HepG2 (cell line): Measurements from ENCODE around the gene RTEL1. TPM values are rescaled to one million over a fixed set of nuclear protein-coding genes. Genes with fewer than 3 reads are reported as not detected.
A peak's percentile ranks its signal among the peaks of the same experiment; 100 is the strongest.

Experiments
- ARID2 ChIP-seq: sonication (generic); formaldehyde crosslinking; IDR thresholded peaks from 2 replicates; pipeline ENCODE4 v1.8.1; 2022; ENCODE audit warnings: mild to moderate bottlenecking, missing genetic modification reagents, borderline replicate concordance
- BRCA1 ChIP-seq: sonication (generic); formaldehyde crosslinking; IDR thresholded peaks from 2 replicates; pipeline ENCODE4 v1.4.0; 2020; ENCODE audit warnings: missing genetic modification reagents
- DNMT3B ChIP-seq: conservative IDR thresholded peaks from 2 replicates; pipeline ENCODE4 v1.6.1; 2016; ENCODE audit warnings: missing biosample characterization, control low read depth
- ELF1 ChIP-seq: sonication (generic); formaldehyde crosslinking; IDR thresholded peaks from 2 replicates; pipeline ENCODE4 v1.4.0; 2020; ENCODE audit warnings: missing genetic modification reagents
- GATAD1 ChIP-seq: IDR thresholded peaks from 2 replicates; pipeline ENCODE4 v1.6.1; 2016; ENCODE audit warnings: missing genetic modification reagents, missing compliant biosample characterization
- GMEB1 ChIP-seq: sonication (generic); formaldehyde crosslinking; IDR thresholded peaks from 2 replicates; pipeline ENCODE4 v1.5.1; 2020; ENCODE audit warnings: missing genetic modification reagents, mild to moderate bottlenecking, borderline replicate concordance
- HNRNPH1 ChIP-seq: fragments of 200-400 bp; formaldehyde crosslinking; optimal IDR thresholded peaks from 2 replicates; pipeline ENCODE3; 2017; ENCODE audit warnings: mild to moderate bottlenecking, low read depth, low read length
- MTF2 ChIP-seq: sonication (generic); formaldehyde crosslinking; IDR thresholded peaks from 2 replicates; pipeline ENCODE4 v1.5.0; 2020; ENCODE audit warnings: missing genetic modification reagents, borderline replicate concordance
- MYC ChIP-seq: sonication (generic); formaldehyde crosslinking; IDR thresholded peaks from 2 replicates; pipeline ENCODE4 v1.9.0; 2021; ENCODE audit warnings: missing genetic modification reagents, borderline replicate concordance
- NKX3-1 ChIP-seq: sonication (generic); formaldehyde crosslinking; IDR thresholded peaks from 2 replicates; pipeline ENCODE4 v1.5.0; 2020; ENCODE audit warnings: missing genetic modification reagents
- SATB2 ChIP-seq: sonication (generic); formaldehyde crosslinking; IDR thresholded peaks from 2 replicates; pipeline ENCODE4 v1.5.0; 2020; ENCODE audit warnings: missing genetic modification reagents
- SKIL ChIP-seq: sonication (generic); formaldehyde crosslinking; IDR thresholded peaks from 2 replicates; pipeline ENCODE4 v1.8.0; 2022; ENCODE audit warnings: missing genetic modification reagents, mild to moderate bottlenecking, moderate library complexity, borderline replicate concordance
- SSRP1 ChIP-seq: IDR thresholded peaks from 2 replicates; pipeline ENCODE4 v1.6.1; 2016; ENCODE audit warnings: control low read depth
- ZBTB1 ChIP-seq: sonication (generic); formaldehyde crosslinking; IDR thresholded peaks from 2 replicates; pipeline ENCODE4 v1.4.0; 2020; ENCODE audit warnings: missing genetic modification reagents, borderline replicate concordance
- ZBTB20 ChIP-seq: sonication (generic); formaldehyde crosslinking; IDR thresholded peaks from 2 replicates; pipeline ENCODE4 v1.8.1; 2023; ENCODE audit warnings: missing genetic modification reagents, low read depth, mild to moderate bottlenecking, borderline replicate concordance
- ZBTB21 ChIP-seq: sonication (generic); formaldehyde crosslinking; IDR thresholded peaks from 2 replicates; pipeline ENCODE4 v1.4.0; 2020; ENCODE audit warnings: missing genetic modification reagents
- ZBTB25 ChIP-seq: IDR thresholded peaks from 2 replicates; pipeline ENCODE4 v1.6.1; 2018; ENCODE audit warnings: missing genetic modification reagents
- ZBTB3 ChIP-seq: sonication (generic); formaldehyde crosslinking; IDR thresholded peaks from 2 replicates; pipeline ENCODE4 v1.4.0; 2020; ENCODE audit warnings: low read depth, mild to moderate bottlenecking, moderate library complexity, missing genetic modification reagents, borderline replicate concordance
- ZMAT3 ChIP-seq: sonication (generic); formaldehyde crosslinking; conservative IDR thresholded peaks from 2 replicates; pipeline ENCODE4 v1.7.0; 2021; ENCODE audit warnings: missing genetic modification reagents
- ZNF10 ChIP-seq: sonication (generic); formaldehyde crosslinking; IDR thresholded peaks from 2 replicates; pipeline ENCODE4 v1.4.0; 2020; ENCODE audit warnings: mild to moderate bottlenecking, low read depth, missing genetic modification reagents, borderline replicate concordance
- ZNF251 ChIP-seq: sonication (generic); formaldehyde crosslinking; IDR thresholded peaks from 2 replicates; pipeline ENCODE4 v1.9.0; 2021; ENCODE audit warnings: mild to moderate bottlenecking, missing genetic modification reagents
- ZNF740 ChIP-seq: sonication (generic); formaldehyde crosslinking; IDR thresholded peaks from 2 replicates; pipeline ENCODE4 v1.4.0; 2020; ENCODE audit warnings: missing genetic modification reagents
- ZNF784 ChIP-seq: sonication (generic); formaldehyde crosslinking; IDR thresholded peaks from 2 replicates; pipeline ENCODE4 v1.5.1; 2020; ENCODE audit warnings: missing genetic modification reagents, mild to moderate bottlenecking, borderline replicate concordance
- polyA plus RNA-seq, 8 experiments: library from polyadenylated mRNA; depleted of rRNA in 3 of 8; stranded (reverse) in 7 of 8; unstranded in 1 of 8; fragments of >200 nt; fragmentation: Illumina TruSeq in 4 of 8; extraction: Trizol in 4 of 8; gene quantifications; 2 replicates each; pipeline versions ENCODE4 v1.2.1 to v1.2.3, GENCODE V29; 2011 to 2016; ENCODE audit warnings: low read depth in 4 of 8, missing spikeins in 1 of 8, mixed read lengths in 1 of 8; ENCODE audit not compliant: insufficient read depth in 1 of 8
- total RNA-seq, 5 experiments: library from RNA; depleted of rRNA; stranded (reverse); fragments of >200 nt; fragmentation: Illumina TruSeq; extraction: Trizol; gene quantifications; 2 replicates each; pipeline ENCODE4 v1.2.3, GENCODE V29; 2016; ENCODE audit warnings: low read depth in 1 of 5

Gene RTEL1
- total and polyA plus RNA-seq, 2 of the 13 experiments (the other 11 are each of a cell fraction or from before 2014, with no cell fraction given), result 21.8 to 36.4 TPM

GRCh38 chr20:63641792-63642523 lies 16.2 kb upstream of the RTEL1 start (continued):
- TF ChIP-seq ZBTB25 (CRISPR knock-in tag) (peak; percentile 70; the same call in 1 of the 2 replicates), ZBTB3 (CRISPR knock-in tag) (no peak), SSRP1 (no peak), GMEB1 (peak; percentile 59), NKX3-1 (CRISPR knock-in tag) (no peak), ZNF740 (no peak), HNRNPH1 (no peak), MTF2 (CRISPR knock-in tag) (peak; percentile 23; the same call in 1 of the 2 replicates), GATAD1 (no peak), SATB2 (CRISPR knock-in tag) (no peak), ZNF784 (peak; percentile 67), ZBTB20 (no peak), ELF1 (CRISPR knock-in tag) (0 out of 2 replicates have a peak, but pooled peaks have one; percentile 10), ZBTB21 (CRISPR knock-in tag) (no peak), DNMT3B (CRISPR knock-in tag) (no peak), SKIL (CRISPR knock-in tag) (no peak), ZNF10 (CRISPR knock-in tag) (no peak), MYC (CRISPR knock-in tag) (peak; percentile 88), BRCA1 (CRISPR knock-in tag) (no peak), ARID2 (CRISPR knock-in tag) (no peak), ZNF251 (CRISPR knock-in tag) (no peak), ZMAT3 (CRISPR knock-in tag) (no peak), ZBTB1 (CRISPR knock-in tag) (0 out of 2 replicates have a peak, but pooled peaks have one; percentile 59)
